ENCODE measurements around the gene RAX2.
"Not testable (repeated sequence)": the region's sequence is repeated elsewhere in the genome, so short reads cannot be mapped to it uniquely, and the experiment has no call there.

Gene RAX2

GRCh38 chr19:3759482-3760254 is 12.4 kb downstream of the RAX2 start:
- DNase-seq = no peak

DNA sequence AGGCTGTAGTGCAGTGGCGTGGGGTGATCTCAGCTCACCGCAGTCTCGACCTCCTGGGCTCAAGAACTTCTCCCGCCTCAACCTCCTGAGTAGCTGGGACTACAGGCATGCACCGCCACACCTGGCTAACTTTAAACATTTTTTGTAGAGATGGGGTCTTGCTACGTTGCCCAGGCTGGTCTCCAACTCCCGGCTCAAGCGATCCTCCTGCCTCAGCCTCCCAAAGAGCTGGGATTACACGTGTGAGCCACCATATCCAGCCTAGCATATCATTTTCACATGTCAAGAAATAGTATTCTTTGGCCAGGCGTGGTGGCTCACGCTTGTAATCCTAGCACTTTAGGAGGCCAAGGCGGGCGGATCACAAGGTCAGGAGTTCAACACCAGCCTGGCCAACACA is 13.7 kb downstream of the RAX2 start:
- not testable (repeated sequence) for DNase-seq

DNA sequence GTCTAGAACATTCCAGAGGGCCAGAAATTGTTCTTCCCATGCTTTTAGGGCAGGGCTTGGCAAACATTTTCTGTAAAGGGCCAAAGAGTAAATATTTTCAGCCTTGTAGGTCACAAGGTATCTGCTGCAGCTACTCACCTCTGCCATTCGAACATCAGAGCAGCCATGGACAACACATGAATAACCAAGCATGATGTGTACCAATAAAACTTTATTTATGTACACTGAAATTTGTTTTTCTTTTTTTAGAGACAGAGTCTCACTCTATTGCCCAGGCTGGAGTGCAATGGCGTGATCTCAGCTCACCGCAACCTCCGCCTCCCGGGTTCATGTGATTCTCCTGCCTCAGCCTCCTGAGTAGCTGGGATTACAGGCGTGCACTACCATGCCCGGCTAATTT is 14.3 kb downstream of the RAX2 start:
- not testable (repeated sequence) for DNase-seq

DNA sequence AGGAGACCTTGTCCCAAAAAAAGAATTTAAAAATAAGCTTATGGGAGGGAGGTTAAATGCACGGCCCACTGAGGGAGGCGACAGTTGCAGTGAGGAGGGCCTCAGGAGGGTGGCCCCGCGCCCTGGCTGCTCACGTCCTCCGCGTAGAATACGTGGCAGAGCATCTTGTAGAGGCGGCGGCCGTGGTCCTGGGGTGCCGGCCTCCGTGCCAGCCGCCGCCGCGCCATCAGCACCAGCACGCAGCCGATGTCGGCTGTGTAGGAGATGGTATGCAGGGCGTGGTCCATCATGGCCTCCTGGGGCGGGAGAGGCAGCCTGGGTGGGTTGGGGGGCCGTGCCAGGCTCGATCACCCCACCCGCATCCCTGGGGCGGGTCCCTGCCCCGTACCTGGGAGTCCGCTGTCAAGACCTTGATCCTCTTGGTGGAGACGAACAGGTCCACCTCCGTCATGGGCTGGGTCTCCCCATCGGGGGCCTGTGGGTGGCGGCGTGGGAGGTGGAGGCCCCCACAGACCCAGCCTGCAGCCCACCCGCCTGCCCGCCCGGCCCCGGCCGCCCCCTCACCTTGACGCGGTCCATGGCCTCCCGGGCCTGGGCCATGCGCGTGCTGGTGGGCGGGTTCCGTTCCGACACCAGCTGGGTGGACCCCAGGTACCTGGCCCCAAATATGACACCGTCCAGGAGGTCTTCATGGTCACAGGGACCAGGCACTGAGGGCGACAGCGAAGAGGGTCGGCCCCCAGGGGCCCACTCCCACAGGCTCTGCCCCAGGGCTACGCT is 18.2 kb downstream of the RAX2 start:
- no peak for DNase-seq

DNA sequence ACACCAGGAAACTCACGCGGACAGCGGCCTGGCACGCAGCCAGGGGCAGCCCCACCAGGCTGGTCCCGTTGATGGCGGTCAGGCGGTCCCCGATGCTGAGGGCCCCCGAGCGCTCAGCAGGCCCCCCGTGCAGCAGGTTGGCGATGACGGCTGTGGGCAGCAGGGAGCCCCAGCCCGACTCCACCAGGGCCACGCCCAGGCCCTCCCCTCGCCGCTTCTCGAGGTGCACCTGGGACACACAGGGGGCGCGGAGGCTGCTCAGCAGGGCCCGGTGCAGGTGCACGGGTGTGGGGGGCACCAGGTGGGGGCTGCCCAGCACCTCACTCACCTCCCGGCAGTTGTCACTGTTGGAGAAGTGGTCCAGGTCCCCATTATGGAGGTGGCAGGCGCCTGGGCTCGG is 19.5 kb downstream of the RAX2 start:
- no peak for DNase-seq

- DNase-seq = no peak
Measured at GRCh38 chr19:3751236-3751635, 20.8 kb downstream of the RAX2 start.

GRCh38 chr19:3750211-3750610 is 21.8 kb downstream of the RAX2 start:
- DNase-seq = no peak

- no peak for DNase-seq
Measured at GRCh38 chr19:3748965-3749364, 23.1 kb downstream of the RAX2 start.

- DNase-seq = no peak
Measured at GRCh38 chr19:3746371-3747056, 25.5 kb downstream of the RAX2 start.

DNA sequence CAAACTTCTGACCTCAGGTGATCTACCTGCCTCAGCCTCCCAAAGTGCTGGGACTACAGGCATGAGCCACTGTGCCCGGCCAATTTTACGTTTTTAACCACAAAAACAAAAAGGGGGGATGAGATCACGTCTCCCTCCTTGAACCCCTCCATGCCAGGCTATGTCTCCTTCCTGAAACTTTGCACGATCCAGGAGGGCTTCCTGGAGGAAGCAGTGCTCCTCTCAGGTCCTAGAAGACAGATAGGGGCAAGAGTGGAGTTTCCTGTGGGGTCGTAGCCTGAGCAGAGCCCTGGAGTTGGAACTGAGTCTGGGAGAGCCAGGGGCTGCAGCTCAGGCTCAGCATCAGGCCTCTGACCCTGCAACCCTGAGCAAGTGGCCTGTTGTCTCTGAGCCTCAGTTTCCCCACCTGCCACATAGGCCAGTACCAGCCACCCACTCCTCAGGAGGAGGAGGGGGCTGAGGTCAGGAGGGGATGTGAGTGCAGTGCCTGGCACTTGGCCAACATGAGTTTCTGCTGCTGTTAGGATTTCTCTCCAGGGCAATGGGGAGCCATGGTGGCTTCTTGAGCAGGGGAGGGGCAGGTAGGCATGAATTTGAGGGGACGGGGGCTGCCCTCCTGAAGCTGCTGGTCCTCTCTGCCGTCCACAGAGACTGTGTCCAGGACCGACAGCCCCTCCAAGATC is 26.5 kb downstream of the RAX2 start:
- no peak for DNase-seq

DNA sequence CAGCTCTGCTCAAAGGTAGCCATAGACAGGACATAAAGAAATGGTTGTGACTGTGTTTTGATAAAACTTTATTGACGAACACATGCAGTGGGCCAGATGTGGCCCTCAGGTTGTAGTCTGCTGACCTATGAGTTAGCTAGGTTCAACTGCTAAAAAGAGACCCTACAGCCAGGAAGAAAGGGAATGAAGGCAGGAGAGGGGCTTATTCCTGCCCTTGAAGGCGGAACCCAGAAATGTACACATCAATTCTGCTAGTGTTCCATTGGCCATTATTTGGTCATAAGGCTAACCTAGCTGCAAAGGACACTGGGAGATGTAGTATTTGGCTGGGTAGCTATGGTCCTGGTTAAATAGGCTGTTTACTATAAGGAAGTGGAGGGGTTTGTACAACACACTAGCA is 28.5 kb downstream of the RAX2 start:
- DNase-seq = no peak

DNA sequence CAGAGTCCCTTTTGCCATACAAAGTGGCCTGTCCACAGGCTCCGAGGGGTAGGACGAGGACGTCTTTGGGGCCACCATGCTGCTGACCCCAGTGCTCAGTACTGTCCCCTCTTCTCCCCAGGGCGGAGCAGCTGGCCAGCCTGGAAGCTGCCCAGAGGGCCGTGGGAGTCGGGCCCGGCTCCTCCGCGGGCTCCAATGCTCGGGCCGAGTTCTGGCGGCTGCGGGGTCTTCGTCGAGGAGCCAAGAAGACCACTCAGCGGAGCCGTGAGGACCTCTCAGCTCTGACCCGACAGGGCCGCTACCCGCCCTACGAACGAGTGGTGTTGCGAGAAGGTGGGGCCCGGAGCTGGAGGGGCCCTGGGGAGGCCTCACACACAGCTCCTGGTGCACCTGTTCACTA is 31.6 kb downstream of the RAX2 start:
- no peak for DNase-seq

DNA sequence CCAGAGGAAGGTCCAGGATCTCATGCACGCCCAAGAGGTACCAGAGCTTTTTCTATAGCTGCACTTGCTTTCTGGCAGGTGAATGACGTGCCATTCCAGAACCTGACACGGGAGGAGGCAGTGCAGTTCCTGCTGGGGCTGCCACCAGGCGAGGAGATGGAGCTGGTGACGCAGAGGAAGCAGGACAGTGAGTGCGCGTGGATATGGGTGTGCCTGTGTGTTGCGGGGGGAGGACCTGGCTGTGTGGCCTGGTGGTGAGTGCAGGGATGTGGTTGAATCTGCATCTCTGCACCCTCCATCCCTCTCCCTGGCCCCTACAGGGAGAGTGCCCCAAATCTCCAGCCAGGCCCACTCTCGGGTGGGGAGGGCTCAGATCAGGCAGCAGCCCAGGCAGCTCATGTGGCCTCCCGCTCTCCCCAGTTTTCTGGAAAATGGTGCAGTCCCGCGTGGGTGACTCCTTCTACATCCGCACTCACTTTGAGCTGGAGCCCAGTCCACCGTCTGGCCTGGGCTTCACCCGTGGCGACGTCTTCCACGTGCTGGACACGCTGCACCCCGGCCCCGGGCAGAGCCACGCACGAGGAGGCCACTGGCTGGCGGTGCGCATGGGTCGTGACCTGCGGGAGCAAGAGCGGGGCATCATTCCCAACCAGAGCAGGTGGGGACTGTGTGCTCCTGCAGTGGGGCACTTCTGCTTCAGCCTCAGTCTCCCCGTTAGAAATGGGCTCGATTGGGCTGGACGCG is 33.4 kb downstream of the RAX2 start:
- no peak for DNase-seq

- DNase-seq = no peak
Measured at GRCh38 chr19:3737487-3738205, 34.4 kb downstream of the RAX2 start.

DNA sequence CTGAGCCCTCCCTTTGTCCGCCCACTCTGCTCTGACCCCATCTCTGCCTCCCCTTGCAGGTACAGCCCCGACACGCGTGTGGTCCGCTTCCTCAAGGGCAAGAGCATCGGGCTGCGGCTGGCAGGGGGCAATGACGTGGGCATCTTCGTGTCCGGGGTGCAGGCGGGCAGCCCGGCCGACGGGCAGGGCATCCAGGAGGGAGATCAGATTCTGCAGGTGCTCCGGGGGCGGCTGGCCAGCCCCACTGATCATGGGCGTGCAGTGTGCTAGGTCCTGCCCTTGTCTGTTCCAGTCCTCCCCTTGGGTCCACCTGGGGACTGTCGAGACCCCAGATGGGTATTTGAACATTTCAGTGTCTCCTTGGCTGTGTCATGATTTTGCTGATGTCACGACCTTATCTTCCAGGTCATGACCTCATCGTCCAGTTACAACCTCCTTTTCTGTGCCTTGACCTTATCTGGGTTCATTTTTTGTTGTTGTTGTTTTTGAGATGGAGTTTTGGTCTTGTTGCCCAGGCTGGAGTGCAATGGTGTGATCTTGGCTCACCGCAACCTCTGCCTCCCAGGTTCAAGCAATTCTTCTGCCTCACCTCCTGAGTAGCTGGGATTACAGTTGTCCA is 35.8 kb downstream of the RAX2 start:
- no peak for DNase-seq

DNA sequence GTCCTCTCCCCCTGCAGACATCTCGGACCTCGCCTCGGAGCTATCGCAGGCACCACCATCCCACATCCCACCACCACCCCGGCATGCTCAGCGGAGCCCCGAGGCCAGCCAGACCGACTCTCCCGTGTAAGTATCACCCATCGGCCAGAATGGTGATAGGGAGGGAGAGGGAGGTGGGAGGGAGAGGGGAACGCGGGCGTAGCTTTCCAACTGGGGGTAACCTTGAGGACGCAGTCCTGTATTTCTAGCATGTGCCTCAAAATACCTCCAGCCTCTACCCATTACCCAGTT is 37.8 kb downstream of the RAX2 start:
- DNase-seq = no peak

DNA sequence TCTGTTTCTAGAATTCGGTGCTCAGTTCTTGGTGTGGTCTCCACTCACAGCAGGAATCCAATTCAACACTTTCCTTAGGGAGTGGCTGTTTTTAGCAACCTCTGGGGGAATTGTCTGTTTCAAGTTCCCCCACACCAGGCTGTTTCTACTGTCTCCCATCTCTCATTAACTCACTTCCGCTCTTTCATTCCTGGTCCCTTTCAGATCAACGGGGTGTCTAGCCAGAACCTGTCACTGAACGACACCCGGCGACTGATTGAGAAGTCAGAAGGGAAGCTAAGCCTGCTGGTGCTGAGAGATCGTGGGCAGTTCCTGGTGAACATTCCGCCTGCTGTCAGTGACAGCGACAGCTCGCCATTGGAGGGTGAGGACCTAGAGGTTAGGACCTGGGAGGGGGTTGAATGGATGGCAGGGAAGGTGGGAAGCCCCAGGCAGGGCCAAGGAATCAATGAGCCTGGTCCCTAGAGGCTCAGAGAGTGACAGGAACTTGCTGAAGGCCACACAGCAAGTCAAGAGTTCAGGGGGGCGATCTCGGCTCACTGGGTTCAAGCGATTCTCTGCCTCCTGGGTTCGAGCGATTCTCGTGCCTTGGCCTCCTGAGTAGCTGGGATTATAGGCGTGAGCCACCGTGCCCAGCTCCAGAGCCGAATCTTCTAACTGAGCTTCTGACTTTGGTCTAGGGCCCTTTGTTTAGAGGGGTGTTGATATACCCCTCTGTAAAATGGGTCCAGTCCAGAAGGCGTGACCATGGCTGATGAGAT is 38.3 kb downstream of the RAX2 start:
- DNase-seq = no peak

GRCh38 chr19:3732108-3732507 is 39.9 kb downstream of the RAX2 start:
- DNase-seq = no peak

DNA sequence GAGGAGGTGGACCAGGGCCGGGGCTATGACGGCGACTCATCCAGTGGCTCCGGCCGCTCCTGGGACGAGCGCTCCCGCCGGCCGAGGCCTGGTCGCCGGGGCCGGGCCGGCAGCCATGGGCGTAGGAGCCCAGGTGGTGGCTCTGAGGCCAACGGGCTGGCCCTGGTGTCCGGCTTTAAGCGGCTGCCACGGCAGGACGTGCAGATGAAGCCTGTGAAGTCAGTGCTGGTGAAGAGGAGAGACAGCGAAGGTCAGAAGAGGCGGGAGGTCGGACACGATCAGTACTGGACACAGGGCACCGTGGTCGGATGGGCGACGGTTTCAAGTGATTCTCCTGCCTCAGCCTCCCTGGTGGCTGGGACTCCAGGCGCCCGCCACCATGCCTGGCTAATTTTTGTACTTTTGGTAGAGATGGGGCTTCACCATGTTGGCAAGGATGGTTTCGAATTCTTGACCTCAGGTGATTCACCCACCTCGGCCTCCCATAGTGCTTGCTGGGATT is 41.5 kb downstream of the RAX2 start:
- DNase-seq = no peak

DNA sequence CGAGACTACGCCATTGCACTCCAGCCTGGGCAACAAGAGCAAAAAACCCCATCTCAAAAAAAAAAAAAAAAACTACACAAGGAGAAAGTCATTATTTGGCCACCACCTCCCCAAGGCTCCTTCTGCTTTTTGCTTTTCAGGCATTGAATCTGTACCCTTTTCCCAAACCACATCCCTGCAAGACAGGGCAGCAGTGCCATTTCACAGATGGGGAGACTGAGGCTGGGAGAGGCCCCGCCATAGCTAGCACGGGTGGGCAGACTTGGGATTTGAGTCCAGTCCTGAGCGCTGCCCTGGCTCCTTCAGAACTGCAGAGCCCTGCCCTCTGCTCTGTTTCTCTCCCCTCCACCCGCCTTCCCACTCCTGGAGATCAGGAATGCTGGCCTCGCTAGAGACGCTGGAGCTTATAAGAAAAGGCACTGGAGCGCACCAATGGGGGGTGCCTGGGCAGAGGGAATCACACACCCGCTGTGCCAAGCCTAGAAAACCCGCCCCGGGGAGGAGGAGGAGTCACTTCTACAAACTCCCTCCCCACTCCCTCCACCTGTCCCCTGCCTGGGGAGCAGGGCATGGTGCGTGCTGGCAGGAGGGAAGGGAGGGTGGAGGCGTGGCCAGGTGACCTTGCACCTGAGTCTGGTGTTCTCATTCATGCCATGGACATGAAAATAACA is 46.3 kb downstream of the RAX2 start:
- no peak for DNase-seq

Measured in activated gamma-delta T cell (primary cell).